ENCODE measurements around the gene PNRC2.
"Not testable (repeated sequence)": the region's sequence is repeated elsewhere in the genome, so short reads cannot be mapped to it uniquely, and the experiment has no call there.

Gene PNRC2

GRCh38 chr1:23957096-23957495 lies 2.5 kb upstream of the PNRC2 start:
- DNase-seq, result no peak

- not testable (repeated sequence) for DNase-seq
These were observed 1.4 kb upstream of the PNRC2 start for GRCh38 chr1:23958040-23958809.

- DNase-seq, result peak; percentile 86
These were observed 693 bp upstream of the PNRC2 start for GRCh38 chr1:23958810-23959460.

GRCh38 chr1:23960291-23961020 lies 828 bp downstream of the PNRC2 start:
- DNase-seq, result no peak

GRCh38 chr1:23963617-23964234 lies 4.1 kb downstream of the PNRC2 start:
- no peak for DNase-seq

- no peak for DNase-seq
These were observed 4.6 kb downstream of the PNRC2 start for GRCh38 chr1:23964235-23964668.

- DNase-seq, result no peak
These were observed 5.4 kb downstream of the PNRC2 start for GRCh38 chr1:23964790-23965740.

- DNase-seq, result no peak
These were observed 7.4 kb downstream of the PNRC2 start for GRCh38 chr1:23966973-23967493.

- DNase-seq, result no peak
These were observed 8.2 kb downstream of the PNRC2 start for GRCh38 chr1:23967871-23968270.

- DNase-seq, result no peak
These were observed 17.7 kb downstream of the PNRC2 start for GRCh38 chr1:23977187-23977853.

GRCh38 chr1:23977854-23978191 lies 18.2 kb downstream of the PNRC2 start:
- DNase-seq, result no peak

GRCh38 chr1:23978805-23979204 lies 19.2 kb downstream of the PNRC2 start:
- DNase-seq, result no peak

GRCh38 chr1:23979387-23979880 lies 19.8 kb downstream of the PNRC2 start:
- no peak for DNase-seq

GRCh38 chr1:23979881-23980727 lies 20.5 kb downstream of the PNRC2 start, which contains the start of gene SRSF10:
Gene SRSF10, minus strand, starts transcription at chr1:23980327. Its CDS starts 72 bp downstream, at chr1:23980255.
- DNase-seq, result peak; percentile 98

GRCh38 chr1:23980728-23981070 lies 21.1 kb downstream of the PNRC2 start:
- DNase-seq, result peak; percentile 44

- no peak for DNase-seq
These were observed 25.0 kb downstream of the PNRC2 start for GRCh38 chr1:23984417-23985186.

GRCh38 chr1:23987038-23987437 lies 27.4 kb downstream of the PNRC2 start:
- DNase-seq, result not testable (repeated sequence)

GRCh38 chr1:23989263-23989662 lies 29.6 kb downstream of the PNRC2 start:
- no peak for DNase-seq

GRCh38 chr1:23992011-23992410 lies 32.4 kb downstream of the PNRC2 start:
- not testable (repeated sequence) for DNase-seq
